ENCODE data around the gene SPATS2L.

The SPATS2L gene

GRCh38 chr2:200525066-200525465 is 218.6 kb downstream of the SPATS2L start:
- DNase-seq, result no peak

GRCh38 chr2:200525551-200525881 is 219.0 kb downstream of the SPATS2L start:
- DNase-seq, result no peak

- peak; percentile 79 to 95 (median 87) for DNase-seq
Measured at GRCh38 chr2:200525882-200526651, 219.6 kb downstream of the SPATS2L start, which contains the start of gene SGO2. Gene SGO2, plus strand, starts transcription at chr2:200526207. Its CDS starts 6,769 bp downstream, at chr2:200532976.

- DNase-seq, result no peak
Measured at GRCh38 chr2:200528228-200528627, 221.7 kb downstream of the SPATS2L start.

All from activated naive CD4-positive, alpha-beta T cell (primary cell).